NCI-H345 treated with DMSO at 0.1 percent for 48 hours (cell line): Measurements from ENCODE around the gene TBX20.

Source experiments
- DNase-seq: peaks from one replicate; lab custom pipeline; 2025; ENCODE audit not compliant: unreplicated experiment; lab: John Stamatoyannopoulos, UW

Gene TBX20, protein sequence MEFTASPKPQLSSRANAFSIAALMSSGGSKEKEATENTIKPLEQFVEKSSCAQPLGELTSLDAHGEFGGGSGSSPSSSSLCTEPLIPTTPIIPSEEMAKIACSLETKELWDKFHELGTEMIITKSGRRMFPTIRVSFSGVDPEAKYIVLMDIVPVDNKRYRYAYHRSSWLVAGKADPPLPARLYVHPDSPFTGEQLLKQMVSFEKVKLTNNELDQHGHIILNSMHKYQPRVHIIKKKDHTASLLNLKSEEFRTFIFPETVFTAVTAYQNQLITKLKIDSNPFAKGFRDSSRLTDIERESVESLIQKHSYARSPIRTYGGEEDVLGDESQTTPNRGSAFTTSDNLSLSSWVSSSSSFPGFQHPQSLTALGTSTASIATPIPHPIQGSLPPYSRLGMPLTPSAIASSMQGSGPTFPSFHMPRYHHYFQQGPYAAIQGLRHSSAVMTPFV

DNA sequence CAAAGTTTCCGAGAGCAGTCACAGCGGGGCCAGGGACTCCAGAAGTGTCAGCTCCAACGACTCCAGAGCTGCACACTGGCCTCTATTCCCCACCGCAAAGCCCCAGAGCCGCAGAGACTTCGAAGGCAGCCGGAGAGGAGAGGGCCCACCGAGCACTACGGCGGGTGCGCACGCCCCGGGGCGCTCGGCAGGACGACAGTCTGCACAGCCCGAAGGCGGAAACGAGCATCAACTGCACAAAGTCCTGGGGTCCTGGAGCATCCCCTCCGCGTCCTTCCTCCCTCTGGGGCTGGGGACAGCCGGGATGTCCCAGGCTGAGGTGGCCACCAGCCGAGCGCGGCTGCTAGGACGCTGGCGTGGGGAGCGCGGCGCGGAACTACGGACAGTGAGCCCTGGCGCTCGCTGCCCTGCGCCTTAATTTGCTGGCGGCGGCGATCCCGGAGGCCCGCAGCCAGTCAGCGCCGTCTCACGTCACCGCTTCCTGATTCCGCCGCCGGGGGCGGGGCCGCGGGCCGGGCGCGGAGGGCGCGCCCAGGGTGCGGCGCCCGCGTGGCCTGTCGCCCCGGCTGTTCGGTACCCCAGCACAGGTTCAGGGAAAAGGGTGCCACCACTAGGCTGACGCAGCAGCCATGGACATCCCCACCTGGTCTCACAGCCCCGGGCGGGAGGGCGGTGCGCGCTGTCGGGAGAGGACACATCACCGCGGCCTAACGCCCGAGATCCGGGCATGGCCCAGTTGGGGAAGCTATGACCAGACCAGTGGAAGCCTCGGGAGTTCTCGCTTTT, at the start of gene TBX20:
Gene TBX20, minus strand, starts transcription at position 391 of the 786 bp plus-strand sequence. CDS start 480 bp downstream, outside the sequence.
- DNase-seq: no peak

DNA sequence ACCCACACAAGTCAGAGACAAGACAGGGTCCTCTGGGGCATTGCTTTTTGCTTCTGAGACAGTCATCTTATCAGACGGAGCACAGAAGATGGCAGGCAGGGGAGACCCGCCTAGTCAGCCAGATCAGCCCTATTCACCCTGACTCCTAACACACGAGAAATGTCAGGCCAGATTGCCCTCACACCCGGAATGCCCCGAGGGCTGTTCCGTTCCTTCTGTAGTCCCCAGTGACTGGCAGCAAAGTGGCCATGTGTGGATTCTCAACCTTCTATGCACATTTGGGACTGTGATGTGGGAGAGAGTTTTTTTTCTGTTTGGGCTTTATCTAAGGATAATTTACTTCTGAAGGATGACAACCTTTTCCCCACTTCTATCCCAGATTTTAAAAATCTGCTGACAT, 35.5 kb upstream of the TBX20 start:
- DNase-seq: no peak

DNA sequence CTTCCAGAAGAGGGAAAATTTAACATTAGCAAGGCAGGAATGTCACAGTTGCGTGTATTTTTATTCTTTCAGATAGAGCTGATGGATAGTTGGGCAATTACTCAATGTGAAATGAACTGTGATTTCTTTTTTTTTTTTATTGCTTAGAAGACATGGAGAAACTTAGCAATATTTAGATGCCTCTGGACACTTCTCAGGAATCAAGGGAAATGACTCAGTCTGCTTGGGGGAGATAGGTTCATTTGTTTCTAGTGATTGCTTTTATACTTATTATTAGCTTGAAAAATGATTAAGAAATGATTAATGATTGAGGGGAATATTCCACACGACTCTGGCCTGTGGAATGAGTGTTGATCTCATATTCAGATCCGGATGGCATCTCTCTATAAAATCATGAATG, 33.1 kb upstream of the TBX20 start:
- DNase-seq: no peak

GRCh38 chr7:35286422-35286821, 32.5 kb upstream of the TBX20 start:
- DNase-seq: no peak

DNA sequence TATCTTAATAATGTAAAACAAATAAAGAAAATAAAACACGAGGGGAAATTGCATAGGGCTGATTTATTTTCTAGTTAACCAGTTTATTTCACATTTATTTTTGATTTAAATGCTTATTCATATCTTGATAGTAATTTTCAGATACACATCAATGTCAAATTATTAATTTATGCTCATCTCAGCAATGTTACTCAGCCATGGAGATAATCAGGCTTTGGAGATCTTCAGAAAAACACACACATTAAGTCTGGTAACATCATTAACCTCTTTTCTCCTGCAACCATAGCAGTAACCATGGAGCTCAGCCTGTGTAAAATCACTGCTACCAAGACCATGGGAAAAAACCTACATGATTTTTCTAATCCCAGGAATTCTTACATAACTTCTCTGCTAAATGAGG, 31.9 kb upstream of the TBX20 start:
- DNase-seq: no peak

GRCh38 chr7:35280902-35281301, 27.0 kb upstream of the TBX20 start:
- no peak for DNase-seq

DNA sequence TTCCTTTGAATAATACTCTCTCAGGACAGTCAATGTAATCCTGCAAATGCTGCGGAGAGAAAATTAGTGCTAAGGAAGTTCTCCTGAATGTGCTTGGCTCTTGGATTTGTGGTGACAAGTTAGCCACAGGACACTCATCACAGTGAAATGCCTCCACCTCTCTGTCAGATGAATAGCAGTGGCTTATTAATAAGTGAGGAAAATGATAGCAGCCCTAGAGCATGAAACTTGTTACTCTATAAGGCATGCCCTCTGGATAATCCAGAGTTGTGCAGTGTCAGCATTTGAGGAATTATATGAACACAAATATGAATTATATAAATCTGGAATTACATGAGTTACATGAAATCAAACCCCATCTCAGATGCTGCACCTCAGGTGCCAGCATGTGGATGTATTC, 23.5 kb upstream of the TBX20 start:
- DNase-seq: no peak

DNA sequence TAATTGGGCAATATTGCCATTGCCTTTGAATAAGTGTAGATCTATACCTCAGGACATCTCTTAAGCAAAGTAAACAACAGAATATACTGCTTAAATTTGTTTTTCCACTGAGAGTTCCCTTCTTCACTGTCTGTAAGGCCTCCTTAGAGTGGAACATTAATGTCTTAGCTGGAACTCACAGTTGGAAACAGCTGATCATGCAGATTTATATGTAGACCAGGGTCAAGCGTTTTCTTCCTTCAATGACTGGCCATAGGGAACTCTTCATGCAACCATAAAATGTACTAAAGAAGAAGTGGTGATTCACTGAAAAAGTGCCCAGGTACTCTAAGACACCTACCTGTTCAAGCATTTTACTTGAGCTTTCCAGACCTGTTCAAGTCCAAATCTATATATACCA, 18.3 kb upstream of the TBX20 start:
- no peak for DNase-seq

- DNase-seq: no peak
Observed at GRCh38 chr7:35268953-35269352, 15.1 kb upstream of the TBX20 start.

DNA sequence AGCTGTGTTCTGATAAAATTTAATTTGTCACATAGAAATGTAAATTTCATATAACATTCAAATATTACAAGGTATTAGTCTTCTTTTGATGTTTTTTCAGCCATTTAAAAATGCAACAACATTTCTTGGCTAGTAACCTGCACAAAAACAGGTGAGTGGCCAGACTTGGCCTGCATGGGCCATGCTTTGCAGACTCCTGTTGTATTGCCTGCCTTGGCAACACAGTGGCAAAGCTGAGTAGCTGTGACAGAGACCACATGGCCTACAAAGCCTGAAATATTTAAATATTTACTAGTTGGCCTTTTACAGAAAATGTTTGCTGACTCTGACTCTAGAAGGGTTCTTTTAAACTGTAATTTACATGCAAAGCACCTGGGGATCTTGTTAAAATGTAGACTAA, 13.5 kb upstream of the TBX20 start:
- DNase-seq: no peak

- no peak for DNase-seq
Observed at GRCh38 chr7:35263396-35263795, 9.5 kb upstream of the TBX20 start.

- no peak for DNase-seq
Observed at GRCh38 chr7:35261476-35262285, 7.8 kb upstream of the TBX20 start.

DNA sequence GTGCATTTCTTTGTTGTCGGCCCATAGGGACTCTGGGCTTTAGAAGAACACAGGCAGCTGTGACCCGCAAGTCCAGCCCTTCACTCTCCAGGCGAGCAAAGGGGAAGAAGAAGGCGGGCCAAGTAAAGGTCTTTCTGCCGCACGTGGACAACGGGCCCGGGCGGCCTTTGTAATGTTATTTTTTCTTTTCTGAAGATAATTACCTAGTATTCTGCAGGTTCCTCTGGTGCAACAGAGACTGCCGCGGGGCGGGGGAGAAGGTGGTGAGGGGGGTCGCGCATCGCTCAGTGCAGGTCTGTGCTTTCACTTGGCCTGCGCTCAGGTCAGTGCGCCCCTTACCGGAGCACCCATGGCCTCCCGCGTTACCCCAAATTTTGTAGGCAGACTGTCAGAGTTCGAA, 7.1 kb upstream of the TBX20 start:
- DNase-seq: no peak

DNA sequence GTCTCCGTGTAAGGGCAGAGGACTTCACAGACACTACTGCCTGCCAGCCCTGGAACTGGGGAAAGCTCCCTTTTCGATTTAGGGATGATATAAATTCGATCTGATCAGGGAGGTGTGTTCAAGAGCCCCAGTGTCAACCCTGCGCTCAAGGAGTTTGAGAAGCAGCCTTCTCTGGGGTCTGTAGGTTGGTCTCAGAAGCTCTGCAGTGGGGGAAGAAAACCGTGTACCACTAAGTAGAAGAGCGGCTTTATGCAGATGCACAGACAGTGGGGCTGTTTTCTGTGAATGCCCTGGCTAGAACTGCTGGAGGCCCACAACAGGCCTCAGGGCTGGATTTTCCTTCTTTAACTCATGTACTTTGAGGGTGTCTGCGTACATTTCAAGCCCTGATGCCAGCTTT, 6.3 kb upstream of the TBX20 start:
- no peak for DNase-seq

DNA sequence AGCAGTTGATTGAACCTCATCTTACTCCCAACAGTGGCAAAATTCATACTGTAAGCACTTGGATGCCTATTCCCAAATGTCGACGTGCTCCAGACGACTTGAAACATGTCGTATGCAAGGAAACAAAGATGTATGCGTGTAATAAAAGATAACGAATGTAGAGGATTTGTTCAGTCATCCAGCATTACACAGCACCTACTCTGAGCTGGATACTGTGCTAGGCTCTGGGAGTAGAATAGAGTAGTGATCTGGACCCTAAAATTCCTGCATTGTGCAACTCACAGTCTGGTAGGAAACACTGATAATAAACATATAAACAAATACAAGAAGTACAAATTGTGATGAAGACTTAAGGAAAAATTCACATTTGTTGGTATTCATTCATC, 5.6 kb upstream of the TBX20 start:
- DNase-seq: no peak

DNA sequence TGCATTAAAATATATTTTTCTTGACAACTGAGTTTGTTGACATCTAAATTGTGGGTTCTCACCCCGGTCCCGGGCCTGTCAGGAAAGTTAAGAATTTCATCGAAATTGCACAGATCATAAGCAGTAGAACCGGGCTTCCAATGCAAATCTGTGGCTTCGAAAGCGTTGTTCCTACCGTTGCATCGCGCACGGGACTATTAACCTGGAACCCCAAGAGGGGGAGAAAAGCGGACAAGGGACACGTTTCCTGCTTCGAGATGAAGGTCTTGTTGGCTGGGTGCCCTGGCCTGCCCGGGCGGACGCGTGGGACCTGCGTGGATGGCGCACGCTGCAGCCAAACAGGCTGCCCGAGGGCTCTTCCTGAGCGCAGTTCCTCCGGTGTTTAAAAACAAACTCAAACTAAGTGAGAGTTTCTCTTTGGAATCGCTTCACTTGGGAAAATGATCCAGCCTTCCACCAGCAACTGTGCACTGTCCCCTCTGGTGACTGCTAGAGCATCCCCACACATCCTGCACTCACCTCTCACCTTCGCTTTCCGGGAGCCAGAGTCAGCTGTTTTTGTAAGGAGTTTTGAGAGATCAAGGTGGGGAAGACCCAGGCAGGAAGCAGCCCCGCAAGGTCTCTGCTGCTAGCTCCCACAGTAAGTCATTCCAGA, 5.1 kb upstream of the TBX20 start:
- no peak for DNase-seq

DNA sequence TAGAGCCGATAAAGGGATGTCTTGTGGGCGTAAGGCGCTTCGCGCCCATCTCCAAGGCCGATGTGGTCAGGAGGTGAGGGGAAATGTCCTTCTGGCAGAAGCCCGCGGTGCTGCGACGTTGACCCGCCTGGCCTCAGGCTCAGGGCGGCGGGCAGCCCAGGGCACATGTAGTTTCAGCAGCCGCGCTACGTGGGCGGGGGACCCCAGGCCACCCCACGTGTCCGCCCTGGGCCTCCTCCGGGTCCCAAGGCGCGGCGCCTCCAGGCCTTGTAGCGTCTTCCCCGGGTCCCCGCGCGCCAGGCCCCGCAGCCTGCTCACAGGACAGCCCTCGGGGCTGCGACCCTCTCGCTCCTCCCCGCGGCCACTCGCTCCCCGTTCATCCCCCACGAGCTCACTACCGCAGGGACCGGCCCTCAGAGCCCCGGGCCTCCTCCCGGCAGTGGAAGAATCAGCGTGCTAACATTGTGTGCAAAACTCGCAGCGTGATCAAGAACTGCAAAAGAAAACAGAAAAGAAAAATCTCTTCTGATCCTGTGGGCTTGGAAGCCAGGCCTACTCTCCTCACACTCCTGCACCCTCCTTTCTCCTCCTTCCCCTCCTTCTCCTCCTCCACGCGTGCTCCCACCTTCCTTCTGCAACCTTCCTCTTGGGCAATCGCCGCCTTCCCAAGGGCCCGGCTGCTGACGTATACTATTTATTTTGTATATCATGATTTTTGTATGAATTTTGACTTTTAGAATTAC, 4.4 kb upstream of the TBX20 start:
- DNase-seq: no peak

GRCh38 chr7:35257251-35258124, 3.6 kb upstream of the TBX20 start:
- DNase-seq: peak; percentile 54
